Glomerular endothelial cell (primary cell): Measurements from ENCODE around the gene CFAP65. TPM values are rescaled to one million over a fixed set of nuclear protein-coding genes. Genes with fewer than 3 reads are reported as not detected.

ENCODE experiments used
- DNase-seq: peaks from one replicate; pipeline ENCODE4 v3.0.0-alpha.2; 2011; ENCODE audit warnings: low read depth, low spot score; ENCODE audit errors: extremely low read depth
- total RNA-seq: library from RNA; depleted of rRNA; stranded (reverse); fragments of >200 nt; gene quantifications from 2 replicates; pipeline ENCODE4 v1.2.3, GENCODE V29; 2015

CFAP65 gene
- total RNA-seq, 1 donor from 2014 or later, result not detected

DNA sequence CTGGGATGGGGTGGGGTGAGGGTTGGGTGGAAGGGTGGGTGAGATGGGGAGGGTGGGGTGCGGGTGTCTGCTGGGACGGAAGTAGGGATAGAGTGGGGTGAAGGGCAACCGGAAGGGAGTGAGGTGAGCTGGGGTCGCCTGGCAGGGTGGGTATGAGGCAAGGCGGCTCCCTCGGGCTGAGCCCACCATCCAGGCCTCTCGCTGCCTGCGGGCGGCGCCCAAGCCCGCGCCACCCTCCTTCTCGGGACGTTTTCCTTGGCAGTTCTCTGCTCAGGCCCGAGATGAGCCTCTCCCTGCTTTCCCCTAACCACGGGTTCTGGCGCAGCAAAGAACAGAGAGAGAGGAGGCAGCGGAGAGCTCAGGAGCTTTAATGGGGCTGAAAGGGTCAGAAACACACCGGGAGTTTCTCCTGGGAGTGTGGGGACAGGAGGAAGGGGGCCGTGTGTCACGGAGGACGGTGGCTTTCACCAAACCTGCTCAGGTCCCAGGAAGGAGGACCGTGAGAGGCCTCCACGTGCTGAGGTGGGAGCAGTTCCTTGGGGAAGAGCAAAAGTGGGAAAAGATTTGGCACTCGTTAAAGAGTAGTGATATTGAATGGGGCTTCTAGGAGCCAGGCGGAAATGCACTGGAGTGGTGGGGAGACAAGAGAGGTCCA is 60.5 kb downstream of the CFAP65 start:
- no peak for DNase-seq

GRCh38 chr2:218979846-218980734 is 61.2 kb downstream of the CFAP65 start:
- peak; percentile 23 for DNase-seq

DNA sequence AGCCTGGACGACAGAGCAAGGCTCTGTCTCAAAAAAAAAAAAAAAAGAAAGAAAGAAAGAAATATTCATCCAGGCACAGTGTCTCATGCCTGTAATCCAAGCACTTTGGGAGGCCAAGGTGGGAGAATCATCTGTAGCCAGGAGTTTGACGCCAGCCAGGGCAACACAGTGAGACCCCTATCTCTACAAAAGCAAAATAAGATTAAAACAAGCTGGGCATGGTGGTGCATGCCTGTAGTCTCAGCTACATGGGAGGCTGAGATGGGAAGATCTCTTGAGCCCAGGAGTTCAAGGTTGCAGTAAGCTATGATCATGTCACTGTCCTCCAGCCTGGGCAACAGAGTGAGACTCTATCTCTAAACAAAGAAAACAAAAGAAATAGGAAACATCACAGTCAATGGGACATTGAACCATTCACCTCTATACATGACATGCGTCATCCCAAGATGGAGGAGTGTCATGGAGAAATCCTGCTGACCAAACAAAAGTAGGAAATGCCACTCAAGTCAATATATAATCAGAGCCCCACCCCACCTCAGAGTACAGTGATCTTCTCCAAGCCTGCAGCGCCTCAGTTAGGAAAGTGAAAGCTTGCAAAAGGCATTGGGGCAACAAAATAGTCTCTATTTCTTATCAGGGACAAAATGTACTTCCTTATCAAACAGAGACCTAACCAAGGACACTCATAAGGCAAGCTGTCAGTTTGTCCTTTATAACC is 66.1 kb downstream of the CFAP65 start:
- DNase-seq, result no peak

- DNase-seq, result no peak
Measured at GRCh38 chr2:218970894-218971293, 70.4 kb downstream of the CFAP65 start.

DNA sequence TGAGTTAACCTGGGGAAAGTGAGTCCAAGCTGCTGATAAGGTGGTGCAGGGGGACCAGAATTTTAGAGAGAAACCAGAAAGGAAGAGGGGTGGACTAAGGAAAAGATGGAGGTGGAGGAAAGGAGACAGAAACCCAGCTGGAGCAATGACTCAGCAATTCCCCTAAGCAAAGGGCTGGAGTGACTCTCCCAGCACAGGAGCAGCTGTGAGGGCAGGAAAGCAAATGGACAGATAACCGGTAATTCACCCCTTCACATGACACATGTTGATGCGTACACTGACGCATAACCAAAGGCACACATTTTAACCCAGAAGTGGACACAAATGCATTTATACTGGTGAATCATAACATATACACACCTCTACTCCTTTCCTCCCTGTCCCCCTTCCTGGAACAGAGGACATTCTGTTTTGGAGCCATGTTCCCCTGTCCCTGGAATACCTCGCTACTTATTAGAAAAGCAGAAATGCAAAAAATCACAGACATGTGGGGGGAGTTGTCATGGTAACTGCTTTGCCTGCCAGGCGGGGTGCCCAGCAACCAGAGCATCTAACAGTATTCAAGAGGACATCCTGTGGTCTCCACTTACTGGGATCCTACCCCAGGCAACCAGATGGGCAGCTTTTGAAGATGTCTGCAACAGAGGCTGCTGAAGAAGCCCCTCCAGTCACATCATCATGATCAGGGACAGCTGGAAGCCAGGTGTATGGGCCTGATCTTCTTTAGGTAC is 77.1 kb downstream of the CFAP65 start:
- no peak for DNase-seq

- no peak for DNase-seq
Measured at GRCh38 chr2:218963601-218964000, 77.7 kb downstream of the CFAP65 start.

- no peak for DNase-seq
Measured at GRCh38 chr2:218962859-218963492, 78.3 kb downstream of the CFAP65 start.

GRCh38 chr2:218961651-218962570 is 79.4 kb downstream of the CFAP65 start:
- no peak for DNase-seq

GRCh38 chr2:218961229-218961628 is 80.1 kb downstream of the CFAP65 start:
- DNase-seq, result no peak

- DNase-seq, result no peak
Measured at GRCh38 chr2:218960309-218961165, 80.8 kb downstream of the CFAP65 start.

GRCh38 chr2:218959761-218960308 is 81.5 kb downstream of the CFAP65 start:
- no peak for DNase-seq

DNA sequence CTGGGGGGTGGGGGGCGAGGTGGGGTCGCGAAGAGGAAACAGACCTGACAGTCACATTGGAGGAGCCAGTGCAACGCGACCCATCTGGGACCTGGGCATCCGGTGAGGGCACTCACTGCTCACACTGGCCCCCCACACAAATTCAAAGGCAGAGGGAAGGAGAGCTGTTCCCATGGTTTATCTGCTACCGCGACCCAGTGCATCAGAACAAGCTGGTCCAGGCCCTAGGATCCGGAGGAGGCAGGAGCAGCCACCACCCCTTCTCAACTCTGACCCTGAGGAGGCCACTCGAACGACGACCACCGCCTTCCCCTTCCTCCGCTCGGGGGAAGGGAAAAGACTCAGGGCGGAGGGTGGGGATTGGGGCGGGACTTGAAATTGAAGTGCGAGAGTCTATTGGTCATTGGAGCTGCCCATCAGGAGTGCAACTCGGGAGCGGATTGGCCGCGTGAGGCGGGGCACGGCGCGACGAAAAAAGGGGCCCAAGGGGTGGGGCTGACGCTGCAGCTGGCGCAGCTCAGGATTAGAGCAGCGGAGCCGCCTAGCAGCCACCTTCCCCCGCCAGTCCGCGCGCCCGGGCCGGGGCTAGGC is 82.1 kb downstream of the CFAP65 start, which contains the start of gene CDK5R2:
TSS of gene CDK5R2 (plus strand) at position 526 of the 591 bp plus-strand sequence. CDS start 155 bp downstream, outside the sequence.
- peak; percentile 16 for DNase-seq

- no peak for DNase-seq
Measured at GRCh38 chr2:218958276-218958675, 83.0 kb downstream of the CFAP65 start.

- no peak for DNase-seq
Measured at GRCh38 chr2:218957671-218958070, 83.6 kb downstream of the CFAP65 start.

GRCh38 chr2:218956039-218956438 is 85.3 kb downstream of the CFAP65 start:
- no peak for DNase-seq

DNA sequence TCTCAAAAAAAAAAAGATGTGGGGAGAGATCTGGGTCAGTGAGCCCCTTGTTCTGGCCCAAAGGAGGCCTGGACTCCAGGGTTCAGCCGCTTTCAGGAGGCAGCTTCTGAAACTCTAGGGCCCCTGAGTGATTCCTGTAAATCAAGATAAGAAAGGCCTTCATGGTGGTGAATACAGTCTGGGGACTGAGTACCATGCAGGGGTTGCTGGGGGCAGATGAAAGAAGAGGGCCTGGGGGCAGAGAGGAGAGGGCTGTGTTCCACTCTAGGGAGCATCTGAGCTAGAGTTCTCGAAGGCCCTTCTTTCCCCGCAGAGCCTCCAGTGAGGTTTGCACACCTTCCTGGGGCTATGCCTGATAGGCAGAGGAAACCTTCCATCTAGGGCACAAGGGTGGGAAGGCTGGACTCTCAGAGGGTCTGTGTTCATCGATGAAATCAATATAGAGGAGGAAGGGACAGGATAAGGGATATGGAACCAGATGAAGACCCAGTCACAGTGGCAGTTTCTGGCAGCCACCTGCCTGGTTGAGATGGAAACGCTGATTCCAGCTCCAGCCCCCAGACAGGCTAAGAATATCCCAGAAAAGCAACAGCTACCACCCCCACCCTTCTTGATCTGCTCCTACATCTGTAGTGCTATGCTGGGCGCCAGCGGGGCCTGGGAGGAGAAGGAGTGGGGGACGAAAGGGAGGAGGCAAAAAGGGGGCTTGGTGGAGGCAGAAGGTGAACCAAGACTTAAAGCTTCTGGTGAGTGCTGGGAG is 86.6 kb downstream of the CFAP65 start:
- no peak for DNase-seq
